ENCODE results near the gene UBE4A.
"Not testable (repeated sequence)": the region's sequence is repeated elsewhere in the genome, so short reads cannot be mapped to it uniquely, and the experiment has no call there.

UBE4A gene

GRCh38 chr11:118401151-118401879 is 41.9 kb downstream of the UBE4A start, which contains the start of gene ATP5MG:
Gene ATP5MG (plus strand): TSS chr11:118401606. CDS start chr11:118401666, 60 bp downstream.
- DNase-seq (ENCODE audit: low read depth), result peak; percentile 94

GRCh38 chr11:118401880-118402590 is 42.6 kb downstream of the UBE4A start:
- DNase-seq (ENCODE audit: low read depth), result peak; percentile 75

- DNase-seq (ENCODE audit: low read depth), result not testable (repeated sequence)
Observed at GRCh38 chr11:118402594-118402993, 43.2 kb downstream of the UBE4A start.

GRCh38 chr11:118406599-118407166 is 47.3 kb downstream of the UBE4A start:
- DNase-seq (ENCODE audit: low read depth), result no peak

GRCh38 chr11:118410055-118410745 is 50.8 kb downstream of the UBE4A start:
- no peak for DNase-seq (ENCODE audit: low read depth)

GRCh38 chr11:118411530-118411929 is 52.1 kb downstream of the UBE4A start:
- no peak for DNase-seq (ENCODE audit: low read depth)

GRCh38 chr11:118412921-118413320 is 53.5 kb downstream of the UBE4A start:
- no peak for DNase-seq (ENCODE audit: low read depth)

- DNase-seq (ENCODE audit: low read depth), result no peak
Observed at GRCh38 chr11:118415062-118415738, 55.8 kb downstream of the UBE4A start.

GRCh38 chr11:118415739-118416068 is 56.3 kb downstream of the UBE4A start:
- peak; percentile 96 for DNase-seq (ENCODE audit: low read depth)

GRCh38 chr11:118416900-118417299 is 57.5 kb downstream of the UBE4A start:
- DNase-seq (ENCODE audit: low read depth), result not testable (repeated sequence)

GRCh38 chr11:118417801-118418200 is 58.4 kb downstream of the UBE4A start:
- peak; percentile 37 for DNase-seq (ENCODE audit: low read depth)

- no peak for DNase-seq (ENCODE audit: low read depth)
Observed at GRCh38 chr11:118418766-118419165, 59.4 kb downstream of the UBE4A start.

GRCh38 chr11:118427707-118428106 is 68.3 kb downstream of the UBE4A start:
- no peak for DNase-seq (ENCODE audit: low read depth)

GRCh38 chr11:118430956-118431355 is 71.6 kb downstream of the UBE4A start:
- peak; percentile 31 for DNase-seq (ENCODE audit: low read depth)

- DNase-seq (ENCODE audit: low read depth), result peak; percentile 49
Observed at GRCh38 chr11:118434123-118434552, 74.7 kb downstream of the UBE4A start.

GRCh38 chr11:118434553-118435289 is 75.3 kb downstream of the UBE4A start:
- DNase-seq (ENCODE audit: low read depth), result peak; percentile 53

- DNase-seq (ENCODE audit: low read depth), result peak; percentile 59
Observed at GRCh38 chr11:118435290-118435892, 76.0 kb downstream of the UBE4A start.

- peak; percentile 96 for DNase-seq (ENCODE audit: low read depth)
Observed at GRCh38 chr11:118435893-118436624, 76.7 kb downstream of the UBE4A start, which contains the start of gene KMT2A. Gene KMT2A (plus strand): TSS chr11:118436492. CDS start chr11:118436513, 21 bp downstream.

GRCh38 chr11:118436639-118437207 is 77.3 kb downstream of the UBE4A start:
- peak; percentile 54 for DNase-seq (ENCODE audit: low read depth)
